Measurements from ENCODE around the gene TMIGD3. TPM values are rescaled to one million over a fixed set of nuclear protein-coding genes. Genes with fewer than 3 reads are reported as not detected.

The TMIGD3 gene
- total RNA-seq, 1 experiment from 2014 or later: not detected

DNA sequence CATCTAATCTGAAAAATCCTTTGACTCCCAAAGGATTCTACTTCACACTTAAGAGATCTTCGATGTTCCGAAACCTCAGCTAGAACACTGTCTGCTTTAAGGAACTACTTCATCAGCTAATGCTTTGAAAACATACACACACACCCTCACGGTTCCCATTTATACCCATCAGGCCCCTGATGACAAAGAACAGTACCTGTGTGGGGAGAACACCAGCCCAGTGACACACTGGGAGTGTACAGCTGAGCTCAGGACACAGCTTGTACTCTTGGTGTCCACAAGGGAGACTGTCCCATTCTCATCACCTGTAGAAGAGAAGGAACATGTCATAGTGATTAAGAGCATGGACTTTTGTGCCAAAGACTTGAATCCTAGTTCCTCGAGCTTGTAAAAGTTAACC lies 61.0 kb downstream of the TMIGD3 start:
- ATAC-seq (no peak), DNase-seq (ENCODE audit: low read depth, low spot score) (no peak)
- intact Hi-C loops (cut with micrococcal nuclease; ENCODE audit: unreplicated experiment) (no loop called here), in situ Hi-C loops (cut with HindIII; ENCODE audit: low pct_unique_long_range_greater_than_20kb, low sequenced_read_pairs) (no loop called here)
- H3K4me3 ChIP-seq (ENCODE audit: low read depth in 2 of 2, low read length in 2 of 2): no peak overlapping the region
- peaks cover 30% of the 10 kb centered on the region for H3K36me3 ChIP-seq (ENCODE audit: control insufficient read depth, insufficient read depth, low read length)
- H3K4me1 ChIP-seq (ENCODE audit: control insufficient read depth, insufficient read depth, low read length): peaks cover 7% of the 10 kb centered on the region
- CTCF ChIA-PET: interaction anchor here (0.5 kb wide), 1 partner anchor 10 kb away, joined by 5 read pairs; no protein-coding TSS in a partner anchor
- H3K9me3 ChIP-seq (ENCODE audit: control insufficient read depth, insufficient read depth, low read depth, low read length): no peaks in the 10 kb centered on the region
- no TSS peak for BruUV-seq (replicated peaks)
- POLR2A ChIA-PET: no interaction called here
- H3K27ac ChIP-seq (ENCODE audit: low read length): no peak overlapping the region
- TF ChIP-seq, protein P1, sequence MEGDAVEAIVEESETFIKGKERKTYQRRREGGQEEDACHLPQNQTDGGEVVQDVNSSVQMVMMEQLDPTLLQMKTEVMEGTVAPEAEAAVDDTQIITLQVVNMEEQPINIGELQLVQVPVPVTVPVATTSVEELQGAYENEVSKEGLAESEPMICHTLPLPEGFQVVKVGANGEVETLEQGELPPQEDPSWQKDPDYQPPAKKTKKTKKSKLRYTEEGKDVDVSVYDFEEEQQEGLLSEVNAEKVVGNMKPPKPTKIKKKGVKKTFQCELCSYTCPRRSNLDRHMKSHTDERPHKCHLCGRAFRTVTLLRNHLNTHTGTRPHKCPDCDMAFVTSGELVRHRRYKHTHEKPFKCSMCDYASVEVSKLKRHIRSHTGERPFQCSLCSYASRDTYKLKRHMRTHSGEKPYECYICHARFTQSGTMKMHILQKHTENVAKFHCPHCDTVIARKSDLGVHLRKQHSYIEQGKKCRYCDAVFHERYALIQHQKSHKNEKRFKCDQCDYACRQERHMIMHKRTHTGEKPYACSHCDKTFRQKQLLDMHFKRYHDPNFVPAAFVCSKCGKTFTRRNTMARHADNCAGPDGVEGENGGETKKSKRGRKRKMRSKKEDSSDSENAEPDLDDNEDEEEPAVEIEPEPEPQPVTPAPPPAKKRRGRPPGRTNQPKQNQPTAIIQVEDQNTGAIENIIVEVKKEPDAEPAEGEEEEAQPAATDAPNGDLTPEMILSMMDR (IDR thresholded peaks at IDR 0.05): no peak
- TF ChIP-seq TCF7L2 (IDR thresholded peaks at IDR 0.05; ENCODE audit: low read depth, low read length): no peak
- TF ChIP-seq, protein P2, sequence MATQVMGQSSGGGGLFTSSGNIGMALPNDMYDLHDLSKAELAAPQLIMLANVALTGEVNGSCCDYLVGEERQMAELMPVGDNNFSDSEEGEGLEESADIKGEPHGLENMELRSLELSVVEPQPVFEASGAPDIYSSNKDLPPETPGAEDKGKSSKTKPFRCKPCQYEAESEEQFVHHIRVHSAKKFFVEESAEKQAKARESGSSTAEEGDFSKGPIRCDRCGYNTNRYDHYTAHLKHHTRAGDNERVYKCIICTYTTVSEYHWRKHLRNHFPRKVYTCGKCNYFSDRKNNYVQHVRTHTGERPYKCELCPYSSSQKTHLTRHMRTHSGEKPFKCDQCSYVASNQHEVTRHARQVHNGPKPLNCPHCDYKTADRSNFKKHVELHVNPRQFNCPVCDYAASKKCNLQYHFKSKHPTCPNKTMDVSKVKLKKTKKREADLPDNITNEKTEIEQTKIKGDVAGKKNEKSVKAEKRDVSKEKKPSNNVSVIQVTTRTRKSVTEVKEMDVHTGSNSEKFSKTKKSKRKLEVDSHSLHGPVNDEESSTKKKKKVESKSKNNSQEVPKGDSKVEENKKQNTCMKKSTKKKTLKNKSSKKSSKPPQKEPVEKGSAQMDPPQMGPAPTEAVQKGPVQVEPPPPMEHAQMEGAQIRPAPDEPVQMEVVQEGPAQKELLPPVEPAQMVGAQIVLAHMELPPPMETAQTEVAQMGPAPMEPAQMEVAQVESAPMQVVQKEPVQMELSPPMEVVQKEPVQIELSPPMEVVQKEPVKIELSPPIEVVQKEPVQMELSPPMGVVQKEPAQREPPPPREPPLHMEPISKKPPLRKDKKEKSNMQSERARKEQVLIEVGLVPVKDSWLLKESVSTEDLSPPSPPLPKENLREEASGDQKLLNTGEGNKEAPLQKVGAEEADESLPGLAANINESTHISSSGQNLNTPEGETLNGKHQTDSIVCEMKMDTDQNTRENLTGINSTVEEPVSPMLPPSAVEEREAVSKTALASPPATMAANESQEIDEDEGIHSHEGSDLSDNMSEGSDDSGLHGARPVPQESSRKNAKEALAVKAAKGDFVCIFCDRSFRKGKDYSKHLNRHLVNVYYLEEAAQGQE (IDR thresholded peaks at IDR 0.05; ENCODE audit: insufficient read depth in 1 of 2, low read depth in 2 of 2, low read length in 1 of 2): no peak
- H3K27me3 ChIP-seq (ENCODE audit: control insufficient read depth, insufficient read depth, low read length): no peaks in the 10 kb centered on the region

DNA sequence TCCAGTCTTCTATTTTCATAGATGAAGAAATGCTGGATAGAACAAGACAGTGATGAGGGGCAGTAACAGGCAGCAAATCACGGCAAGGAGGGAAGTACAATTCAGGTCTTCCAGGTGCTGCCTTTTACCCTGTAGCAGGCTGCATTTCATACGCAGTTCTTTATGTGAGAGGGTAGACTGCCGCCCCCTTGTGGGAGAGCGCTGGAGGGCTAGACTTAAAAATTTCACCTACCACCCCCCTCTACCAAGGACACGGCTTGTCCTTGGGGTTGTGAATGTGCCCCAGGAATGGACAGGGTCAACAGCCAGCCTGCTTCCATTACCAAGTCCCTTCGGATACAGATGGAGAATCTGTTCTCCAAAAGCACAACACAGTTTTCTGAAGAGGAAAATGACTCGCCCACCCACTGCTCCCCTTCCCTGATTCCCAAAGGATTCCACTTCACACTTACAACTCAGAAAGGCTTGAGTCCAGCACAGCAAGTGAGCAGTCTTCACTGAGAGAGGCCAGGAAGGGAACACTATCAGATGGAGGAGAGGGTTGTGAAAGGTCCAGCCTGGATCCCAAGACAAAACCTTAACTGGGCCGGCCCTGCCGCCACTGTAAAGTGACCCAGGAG lies 61.8 kb downstream of the TMIGD3 start:
- Histone ChIP-seq H3K36me3 (ENCODE audit: control insufficient read depth, insufficient read depth, low read length) (peaks cover 30% of the 10 kb centered on the region), H3K4me1 (ENCODE audit: control insufficient read depth, insufficient read depth, low read length) (no peaks in the 10 kb centered on the region)

More for the DNA sequence above, 61.8 kb downstream of the TMIGD3 start:
- no TSS peak for BruUV-seq (replicated peaks)
- in situ Hi-C loops (cut with HindIII; ENCODE audit: low pct_unique_long_range_greater_than_20kb, low sequenced_read_pairs): no loop called here
- ChIA-PET CTCF (no interaction called here), POLR2A (no interaction called here)
- ATAC-seq (peak; percentile 69; the same call in 1 of the 2 replicates), DNase-seq (ENCODE audit: low read depth, low spot score) (no peak)
- H3K9me3 ChIP-seq (ENCODE audit: control insufficient read depth, insufficient read depth, low read depth, low read length): no peaks in the 10 kb centered on the region
- intact Hi-C loops (cut with micrococcal nuclease; ENCODE audit: unreplicated experiment): no loop called here
- no peak overlapping the region for H3K27ac ChIP-seq (ENCODE audit: low read length)
- H3K4me3 ChIP-seq (ENCODE audit: low read depth in 2 of 2, low read length in 2 of 2): no peak overlapping the region
- no peaks in the 10 kb centered on the region for H3K27me3 ChIP-seq (ENCODE audit: control insufficient read depth, insufficient read depth, low read length)
- TF ChIP-seq, protein P2 (IDR thresholded peaks at IDR 0.05; ENCODE audit: insufficient read depth in 1 of 2, low read depth in 2 of 2, low read length in 1 of 2): no peak
- TF ChIP-seq, protein P1 (IDR thresholded peaks at IDR 0.05): peak; percentile 67
